Fibroblast of peridontal ligament (primary cell): ENCODE data around the gene FAAP20.
"Not testable (repeated sequence)": the region's sequence is repeated elsewhere in the genome, so short reads cannot be mapped to it uniquely, and the experiment has no call there.

Experiments used
- DNase-seq: peaks from one replicate; pipeline ENCODE4 v3.0.0-alpha.2; 2010; ENCODE audit errors: extremely low read depth

The FAAP20 gene

DNA sequence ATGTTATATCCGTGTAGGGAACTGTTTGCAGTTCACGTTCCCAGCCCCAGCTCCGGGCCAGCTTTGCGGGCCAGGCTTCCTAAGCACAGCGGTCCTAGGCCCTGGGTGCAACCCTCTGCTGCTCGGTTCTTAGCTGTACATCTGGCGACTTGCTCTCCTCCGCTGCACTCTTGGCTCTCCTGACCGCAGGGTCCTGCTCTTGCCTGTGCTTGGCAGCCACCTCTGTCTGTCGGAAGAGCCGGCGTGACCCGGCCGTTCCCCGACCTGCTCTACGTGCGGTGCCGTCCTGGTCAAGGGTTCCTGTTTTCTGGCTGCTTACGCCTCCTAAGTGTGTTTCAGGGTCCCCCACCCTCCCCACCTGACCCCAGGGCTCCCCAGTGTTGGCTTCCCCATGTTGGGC, 36.7 kb downstream of the FAAP20 start:
- DNase-seq: no peak

DNA sequence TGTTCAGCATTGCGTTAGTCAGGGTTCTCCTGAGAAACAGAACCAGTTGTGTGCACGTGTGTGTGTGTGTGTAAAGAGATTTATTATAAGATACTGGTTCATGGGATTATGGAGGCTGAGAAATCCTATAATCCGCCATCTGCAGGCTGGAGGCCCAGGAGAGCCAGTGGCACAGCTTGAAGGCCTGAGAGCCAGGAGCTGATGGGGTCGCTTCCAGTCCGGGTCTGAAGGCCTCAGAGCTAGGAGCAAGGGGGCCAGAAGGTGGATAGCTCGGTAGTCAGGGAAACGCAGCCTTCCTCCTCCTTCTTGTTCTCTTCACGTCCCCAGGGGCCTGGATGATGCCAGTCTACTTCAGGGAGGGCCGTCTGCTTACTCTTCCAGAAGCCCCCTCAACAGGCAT, 37.7 kb downstream of the FAAP20 start:
- no peak for DNase-seq

DNA sequence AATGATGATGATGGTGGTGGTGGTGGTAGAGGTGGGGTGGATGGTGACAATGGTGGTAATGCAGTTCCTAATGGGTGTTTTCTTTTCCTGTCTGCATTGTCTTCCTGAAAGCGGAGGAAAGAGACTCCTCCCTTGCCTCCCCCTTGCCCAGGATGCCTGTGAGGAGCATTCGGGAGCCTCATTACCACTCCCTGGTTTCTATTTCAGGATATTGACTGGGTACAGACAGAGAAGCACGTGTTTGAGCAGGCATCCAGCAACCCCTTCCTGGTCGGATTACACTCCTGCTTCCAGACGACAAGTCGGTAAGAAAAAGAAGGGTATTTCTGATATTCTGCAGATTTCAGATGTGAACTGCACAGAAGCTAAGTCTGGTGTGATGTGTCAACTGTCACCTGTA, 38.8 kb downstream of the FAAP20 start:
- no peak for DNase-seq

DNA sequence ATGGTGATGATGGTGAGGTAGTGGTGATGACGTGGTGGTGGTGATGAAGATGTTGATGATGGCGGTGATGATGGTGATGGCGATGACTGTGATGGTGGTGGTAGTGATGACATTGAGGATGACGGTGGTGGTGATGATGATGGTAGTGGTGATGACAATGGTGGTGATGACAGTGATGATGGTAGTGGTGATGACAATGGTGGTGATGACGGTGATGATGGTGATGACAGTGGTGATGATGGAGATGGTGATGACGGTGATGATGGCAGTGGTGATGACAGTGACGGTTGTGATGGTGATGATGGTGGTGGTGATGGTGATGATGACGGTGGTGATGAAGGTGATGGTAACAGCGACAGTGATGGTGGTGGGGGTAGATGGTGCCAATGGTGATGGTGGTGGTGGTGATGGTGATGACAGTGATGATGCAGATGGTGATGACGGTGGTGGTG, 39.4 kb downstream of the FAAP20 start:
- DNase-seq: no peak

DNA sequence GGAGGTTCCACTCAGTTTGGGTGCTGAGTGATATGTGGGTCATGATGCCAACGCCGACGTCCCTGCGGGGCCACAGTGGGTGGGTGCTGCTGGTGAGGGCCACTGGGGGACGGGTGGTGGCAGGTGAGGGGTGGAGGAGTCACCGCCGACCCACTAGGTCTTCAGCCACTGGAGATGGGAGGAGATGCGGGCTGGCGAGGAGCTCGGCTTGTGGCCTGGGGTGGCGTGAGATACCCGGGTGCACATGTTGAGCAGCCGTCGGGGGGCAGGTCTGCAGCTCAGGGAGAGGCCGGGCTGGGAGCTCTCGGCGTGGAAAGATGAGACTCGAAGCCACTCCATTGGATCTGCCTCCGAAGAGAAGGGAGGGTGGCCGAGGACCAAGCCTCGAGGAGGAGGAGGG, 40.5 kb downstream of the FAAP20 start:
- DNase-seq: no peak

- no peak for DNase-seq
Measured at GRCh38 chr1:2152954-2153353, 41.6 kb downstream of the FAAP20 start.

DNA sequence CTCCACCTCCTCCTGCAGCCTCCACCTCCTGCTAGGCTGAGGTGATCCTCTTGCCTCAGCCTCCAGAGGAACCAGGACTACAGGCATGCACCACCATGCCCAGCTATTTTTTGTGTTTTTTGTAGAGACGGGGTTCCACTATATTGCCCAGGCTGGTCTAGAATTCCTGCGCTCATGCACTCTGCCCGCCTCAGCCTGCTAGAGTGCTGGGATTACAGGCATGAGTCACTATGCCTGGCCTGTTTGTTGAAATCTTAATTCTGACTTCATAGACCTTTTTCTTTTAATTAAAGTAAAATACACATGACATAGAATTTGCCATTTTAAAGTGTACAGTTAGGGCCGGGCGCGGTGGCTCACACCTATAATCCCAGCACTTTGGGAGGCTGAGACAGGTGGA, 42.7 kb downstream of the FAAP20 start:
- DNase-seq: no peak

DNA sequence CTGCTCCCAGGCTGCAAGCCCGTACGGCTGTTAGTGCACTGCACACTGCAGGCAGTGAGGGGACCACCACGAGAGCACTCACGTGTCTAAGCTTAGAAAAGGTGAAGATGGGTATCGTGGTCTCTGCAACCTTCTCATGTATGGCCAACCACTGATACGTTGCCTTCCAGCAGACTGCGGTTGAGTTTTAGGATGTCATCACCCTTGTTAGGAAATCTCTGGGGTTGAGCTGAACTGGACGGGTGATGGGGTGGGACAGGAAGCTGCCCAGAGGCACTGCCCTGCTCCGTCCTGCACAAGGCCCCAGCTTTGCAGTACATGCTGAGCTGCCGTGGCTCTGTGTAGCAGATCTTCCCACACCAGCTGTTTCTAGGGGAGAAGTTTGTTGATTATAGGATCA, 43.3 kb downstream of the FAAP20 start:
- DNase-seq: no peak

DNA sequence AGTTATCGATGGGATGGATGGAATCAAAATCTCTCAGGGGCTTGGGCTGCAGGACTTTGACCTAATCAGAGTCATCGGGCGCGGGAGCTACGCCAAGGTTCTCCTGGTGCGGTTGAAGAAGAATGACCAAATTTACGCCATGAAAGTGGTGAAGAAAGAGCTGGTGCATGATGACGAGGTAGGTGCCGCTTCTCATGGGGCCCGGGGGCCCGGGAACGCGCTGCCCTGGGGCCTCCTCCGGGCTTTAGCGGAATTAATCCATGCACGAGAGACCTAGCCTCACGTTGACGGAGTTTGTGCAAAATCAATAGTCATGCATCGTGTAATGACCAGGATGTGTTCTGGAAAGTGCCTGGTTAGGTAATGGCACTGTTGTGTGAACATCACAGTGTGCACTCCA, 43.8 kb downstream of the FAAP20 start:
- DNase-seq: no peak

DNA sequence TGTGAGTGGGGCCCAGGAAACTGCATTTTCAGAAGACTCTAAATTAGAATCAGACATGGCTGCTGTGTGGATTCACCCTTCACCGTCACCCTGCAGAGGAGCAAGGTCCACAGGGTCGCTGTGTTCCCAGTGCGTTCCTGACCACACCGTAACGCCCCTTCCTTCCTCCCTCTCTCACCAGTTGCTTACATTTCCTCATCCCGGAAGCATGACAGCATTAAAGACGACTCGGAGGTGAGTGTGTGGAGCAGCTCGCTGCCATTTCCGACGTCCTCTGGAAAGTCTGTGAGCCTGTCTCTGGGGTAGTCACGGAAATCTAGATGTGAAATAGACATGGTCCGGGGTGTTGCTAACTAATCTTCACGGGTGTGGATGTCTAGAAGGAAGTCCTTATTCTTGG, 45.9 kb downstream of the FAAP20 start:
- no peak for DNase-seq

- not testable (repeated sequence) for DNase-seq
Measured at GRCh38 chr1:2147869-2148268, 46.7 kb downstream of the FAAP20 start.

GRCh38 chr1:2146836-2147517, 47.6 kb downstream of the FAAP20 start:
- no peak for DNase-seq

- no peak for DNase-seq
Measured at GRCh38 chr1:2145946-2146835, 48.4 kb downstream of the FAAP20 start.

DNA sequence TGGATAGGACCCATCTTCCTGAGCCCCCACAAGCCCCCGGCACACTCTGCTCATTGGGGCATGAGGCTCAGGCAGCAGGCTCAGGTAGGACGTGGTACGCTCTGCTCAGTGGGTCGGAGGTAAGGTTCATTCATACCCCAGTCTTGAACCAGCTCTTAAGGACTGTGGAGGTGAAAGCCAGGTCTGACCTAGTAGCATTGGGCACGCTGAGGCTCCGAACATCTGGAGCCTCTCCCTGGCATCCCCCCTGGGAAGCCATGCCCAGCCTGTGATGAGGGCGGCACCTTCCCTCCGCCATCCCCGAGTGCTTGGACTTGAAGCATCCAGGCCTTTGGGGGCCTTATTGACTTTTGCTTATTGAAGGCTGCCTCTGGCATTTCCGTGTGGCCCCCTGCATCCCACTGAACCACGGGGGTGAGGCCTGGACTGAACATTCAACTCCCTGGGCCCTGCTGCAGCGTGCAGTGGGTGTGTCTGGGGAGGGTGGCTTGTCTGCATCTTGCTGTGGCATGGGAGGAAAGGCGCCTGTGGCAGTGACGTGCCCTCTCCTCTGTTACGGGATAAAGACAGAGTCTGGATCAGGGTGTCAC, 50.0 kb downstream of the FAAP20 start:
- no peak for DNase-seq

GRCh38 chr1:2143814-2144500, 50.6 kb downstream of the FAAP20 start:
- DNase-seq: no peak

GRCh38 chr1:2141025-2141424, 53.5 kb downstream of the FAAP20 start:
- no peak for DNase-seq
